HEK293 (cell line): Measurements from ENCODE around the gene SPATA12.

Experiments used
- GFI1B ChIP-seq: fragments of 450-650 bp; formaldehyde crosslinking; IDR thresholded peaks from 2 replicates; pipeline ENCODE4 v1.5.1; 2016; ENCODE audit warnings: missing biosample characterization, missing genetic modification characterization
- HOXD13 ChIP-seq: sonication (generic); formaldehyde crosslinking; IDR thresholded peaks from 2 replicates; pipeline ENCODE4 v1.8.0; 2022; ENCODE audit warnings: missing genetic modification reagents, borderline replicate concordance
- IKZF3 ChIP-seq: fragments of 450-650 bp; IDR thresholded peaks from 2 replicates; pipeline ENCODE4 v1.5.0; 2018; ENCODE audit warnings: missing biosample characterization, mild to moderate bottlenecking, missing genetic modification characterization, moderate library complexity
- KLF9 ChIP-seq: fragments of 450-650 bp; formaldehyde crosslinking; IDR thresholded peaks from 2 replicates; pipeline ENCODE4 v1.5.1; 2016; ENCODE audit warnings: missing biosample characterization, missing genetic modification characterization, low read depth
- YY1 ChIP-seq: fragments of 450-650 bp; formaldehyde crosslinking; IDR thresholded peaks from 2 replicates; pipeline ENCODE4 v1.5.1; 2018; ENCODE audit warnings: missing biosample characterization, missing genetic modification characterization
- ZFP3 ChIP-seq: fragments of 450-650 bp; formaldehyde crosslinking; IDR thresholded peaks from 2 replicates; pipeline ENCODE4 v1.5.1; 2016; ENCODE audit warnings: low read depth, missing biosample characterization, missing genetic modification characterization
- ZNF133 ChIP-seq: fragments of 450-650 bp; formaldehyde crosslinking; IDR thresholded peaks from 2 replicates; pipeline ENCODE4 v1.5.1; 2016; ENCODE audit warnings: missing biosample characterization, missing genetic modification characterization
- ZNF146 ChIP-seq: fragments of 450-650 bp; formaldehyde crosslinking; IDR thresholded peaks from 2 replicates; pipeline ENCODE4 v1.5.1; 2016; ENCODE audit warnings: missing biosample characterization, missing genetic modification characterization
- ZNF174 ChIP-seq: fragments of 450-650 bp; formaldehyde crosslinking; IDR thresholded peaks from 2 replicates; pipeline ENCODE4 v1.5.0; 2017; ENCODE audit warnings: missing biosample characterization, mild to moderate bottlenecking, missing genetic modification characterization
- ZNF223 ChIP-seq: fragments of 450-650 bp; formaldehyde crosslinking; IDR thresholded peaks from 2 replicates; pipeline ENCODE4 v1.5.1; 2016; ENCODE audit warnings: missing biosample characterization, missing genetic modification characterization
- ZNF324 ChIP-seq: fragments of 450-650 bp; formaldehyde crosslinking; IDR thresholded peaks from 2 replicates; pipeline ENCODE4 v1.5.1; 2016; ENCODE audit warnings: missing biosample characterization, missing genetic modification characterization
- ZNF366 ChIP-seq: fragments of 450-650 bp; formaldehyde crosslinking; conservative IDR thresholded peaks from 2 replicates; pipeline ENCODE4 v1.5.1; 2016; ENCODE audit warnings: missing biosample characterization, missing genetic modification characterization
- ZNF416 ChIP-seq: fragments of 450-650 bp; formaldehyde crosslinking; IDR thresholded peaks from 2 replicates; pipeline ENCODE4 v1.5.1; 2016; ENCODE audit warnings: missing biosample characterization, missing genetic modification characterization
- ZNF529 ChIP-seq: fragments of 450-650 bp; formaldehyde crosslinking; IDR thresholded peaks from 2 replicates; pipeline ENCODE4 v1.5.1; 2017; ENCODE audit warnings: missing genetic modification characterization, missing biosample characterization; ENCODE audit not compliant: insufficient replicate concordance
- ZNF558 ChIP-seq: fragments of 450-650 bp; formaldehyde crosslinking; IDR thresholded peaks from 2 replicates; pipeline ENCODE4 v1.5.1; 2016; ENCODE audit warnings: missing biosample characterization, missing genetic modification characterization
- ZNF585B ChIP-seq: fragments of 450-650 bp; formaldehyde crosslinking; IDR thresholded peaks from 2 replicates; pipeline ENCODE4 v1.5.1; 2016; ENCODE audit warnings: missing biosample characterization, missing genetic modification characterization
- ZNF600 ChIP-seq: fragments of 450-650 bp; formaldehyde crosslinking; IDR thresholded peaks from 2 replicates; pipeline ENCODE4 v1.5.1; 2016; ENCODE audit warnings: missing biosample characterization, missing genetic modification characterization
- ZNF658 ChIP-seq: fragments of 450-650 bp; formaldehyde crosslinking; IDR thresholded peaks from 2 replicates; pipeline ENCODE4; 2016; ENCODE audit warnings: missing biosample characterization, missing genetic modification characterization
- ZNF76 ChIP-seq: fragments of 450-650 bp; formaldehyde crosslinking; IDR thresholded peaks from 2 replicates; pipeline ENCODE4; 2016; ENCODE audit warnings: low read depth, missing biosample characterization, missing genetic modification characterization, borderline replicate concordance
- TF ChIP-seq, protein P1 (sequence below): fragments of 450-650 bp; formaldehyde crosslinking; IDR thresholded peaks from 2 replicates; pipeline ENCODE4 v1.5.1; 2016; ENCODE audit warnings: missing biosample characterization, missing genetic modification characterization, low read depth
- TF ChIP-seq, protein P2 (sequence below): fragments of 450-650 bp; formaldehyde crosslinking; IDR thresholded peaks from 2 replicates; pipeline ENCODE4 v1.5.1; 2017; ENCODE audit warnings: missing biosample characterization, missing genetic modification characterization
- TF ChIP-seq, protein P3 (sequence below): fragments of 450-650 bp; formaldehyde crosslinking; IDR thresholded peaks from 2 replicates; pipeline ENCODE4 v1.5.1; 2017; ENCODE audit warnings: missing biosample characterization, missing genetic modification characterization
- TF ChIP-seq, protein P4 (sequence below): fragments of 450-650 bp; formaldehyde crosslinking; IDR thresholded peaks from 2 replicates; pipeline ENCODE4 v1.5.1; 2016; ENCODE audit warnings: missing biosample characterization, missing genetic modification characterization
- TF ChIP-seq, protein P5 (sequence below): fragments of 450-650 bp; formaldehyde crosslinking; IDR thresholded peaks from 2 replicates; pipeline ENCODE4 v1.5.1; 2017; ENCODE audit warnings: missing biosample characterization, missing genetic modification characterization
- TF ChIP-seq, protein P6 (sequence below): fragments of 450-650 bp; formaldehyde crosslinking; IDR thresholded peaks from 2 replicates; pipeline ENCODE4 v1.5.1; 2016; ENCODE audit warnings: missing biosample characterization, missing genetic modification characterization

The SPATA12 gene

DNA sequence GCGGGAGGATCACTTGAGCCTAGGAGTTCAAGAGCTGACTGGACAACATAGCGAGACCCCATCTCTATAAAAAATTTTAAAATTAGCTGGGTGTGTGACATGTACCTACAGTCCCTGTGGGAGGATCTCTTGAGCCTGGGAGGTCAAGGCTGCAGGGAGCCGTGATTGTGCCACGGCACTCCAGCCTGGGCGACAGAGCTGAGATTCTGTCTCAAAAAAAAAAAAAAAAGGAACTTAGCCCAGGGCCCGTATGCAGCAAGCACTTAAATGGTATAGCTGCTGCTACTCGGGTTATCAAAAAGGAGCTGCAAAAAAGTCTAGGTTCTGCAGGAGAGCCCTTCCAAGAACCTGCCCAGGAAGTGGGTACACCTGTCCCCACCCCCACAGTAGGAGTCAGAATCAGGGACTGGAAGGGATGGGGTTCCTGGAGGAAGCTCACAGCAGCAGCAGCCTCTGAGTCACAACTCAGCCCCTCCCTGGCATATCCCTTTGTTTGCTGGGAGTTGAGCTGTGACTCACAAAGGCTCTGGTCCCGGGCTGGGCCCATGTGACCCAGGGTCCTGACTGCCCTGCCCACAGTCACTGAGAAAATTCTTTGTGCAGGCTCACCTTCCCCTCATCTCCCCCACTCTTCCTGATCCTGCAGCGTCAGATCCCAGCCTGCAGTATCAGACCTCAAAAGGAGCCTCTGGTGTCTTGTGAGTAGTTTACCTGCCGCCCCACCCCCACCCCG, at the start of gene SPATA12 (continued):
- TF ChIP-seq, protein P1, sequence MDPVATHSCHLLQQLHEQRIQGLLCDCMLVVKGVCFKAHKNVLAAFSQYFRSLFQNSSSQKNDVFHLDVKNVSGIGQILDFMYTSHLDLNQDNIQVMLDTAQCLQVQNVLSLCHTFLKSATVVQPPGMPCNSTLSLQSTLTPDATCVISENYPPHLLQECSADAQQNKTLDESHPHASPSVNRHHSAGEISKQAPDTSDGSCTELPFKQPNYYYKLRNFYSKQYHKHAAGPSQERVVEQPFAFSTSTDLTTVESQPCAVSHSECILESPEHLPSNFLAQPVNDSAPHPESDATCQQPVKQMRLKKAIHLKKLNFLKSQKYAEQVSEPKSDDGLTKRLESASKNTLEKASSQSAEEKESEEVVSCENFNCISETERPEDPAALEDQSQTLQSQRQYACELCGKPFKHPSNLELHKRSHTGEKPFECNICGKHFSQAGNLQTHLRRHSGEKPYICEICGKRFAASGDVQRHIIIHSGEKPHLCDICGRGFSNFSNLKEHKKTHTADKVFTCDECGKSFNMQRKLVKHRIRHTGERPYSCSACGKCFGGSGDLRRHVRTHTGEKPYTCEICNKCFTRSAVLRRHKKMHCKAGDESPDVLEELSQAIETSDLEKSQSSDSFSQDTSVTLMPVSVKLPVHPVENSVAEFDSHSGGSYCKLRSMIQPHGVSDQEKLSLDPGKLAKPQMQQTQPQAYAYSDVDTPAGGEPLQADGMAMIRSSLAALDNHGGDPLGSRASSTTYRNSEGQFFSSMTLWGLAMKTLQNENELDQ: no peak
- peak; percentile 85 for TF ChIP-seq ZNF600 (tag by site-specific recombination)
- TF ChIP-seq IKZF3 (tag by site-specific recombination): peak; percentile 71
- no peak for TF ChIP-seq ZFP3 (tag by site-specific recombination)
- TF ChIP-seq KLF9 (tag by site-specific recombination): no peak
- TF ChIP-seq ZNF558 (tag by site-specific recombination): no peak
- TF ChIP-seq ZNF76 (tag by site-specific recombination): no peak
- TF ChIP-seq, protein P2, sequence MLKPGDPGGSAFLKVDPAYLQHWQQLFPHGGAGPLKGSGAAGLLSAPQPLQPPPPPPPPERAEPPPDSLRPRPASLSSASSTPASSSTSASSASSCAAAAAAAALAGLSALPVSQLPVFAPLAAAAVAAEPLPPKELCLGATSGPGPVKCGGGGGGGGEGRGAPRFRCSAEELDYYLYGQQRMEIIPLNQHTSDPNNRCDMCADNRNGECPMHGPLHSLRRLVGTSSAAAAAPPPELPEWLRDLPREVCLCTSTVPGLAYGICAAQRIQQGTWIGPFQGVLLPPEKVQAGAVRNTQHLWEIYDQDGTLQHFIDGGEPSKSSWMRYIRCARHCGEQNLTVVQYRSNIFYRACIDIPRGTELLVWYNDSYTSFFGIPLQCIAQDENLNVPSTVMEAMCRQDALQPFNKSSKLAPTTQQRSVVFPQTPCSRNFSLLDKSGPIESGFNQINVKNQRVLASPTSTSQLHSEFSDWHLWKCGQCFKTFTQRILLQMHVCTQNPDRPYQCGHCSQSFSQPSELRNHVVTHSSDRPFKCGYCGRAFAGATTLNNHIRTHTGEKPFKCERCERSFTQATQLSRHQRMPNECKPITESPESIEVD (tag by site-specific recombination): no peak
- no peak for TF ChIP-seq ZNF658 (tag by site-specific recombination)
- TF ChIP-seq, protein P3, sequence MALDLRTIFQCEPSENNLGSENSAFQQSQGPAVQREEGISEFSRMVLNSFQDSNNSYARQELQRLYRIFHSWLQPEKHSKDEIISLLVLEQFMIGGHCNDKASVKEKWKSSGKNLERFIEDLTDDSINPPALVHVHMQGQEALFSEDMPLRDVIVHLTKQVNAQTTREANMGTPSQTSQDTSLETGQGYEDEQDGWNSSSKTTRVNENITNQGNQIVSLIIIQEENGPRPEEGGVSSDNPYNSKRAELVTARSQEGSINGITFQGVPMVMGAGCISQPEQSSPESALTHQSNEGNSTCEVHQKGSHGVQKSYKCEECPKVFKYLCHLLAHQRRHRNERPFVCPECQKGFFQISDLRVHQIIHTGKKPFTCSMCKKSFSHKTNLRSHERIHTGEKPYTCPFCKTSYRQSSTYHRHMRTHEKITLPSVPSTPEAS (tag by site-specific recombination): 0 out of 2 replicates have a peak, but pooled peaks have one; percentile 34
- no peak for TF ChIP-seq ZNF324 (tag by site-specific recombination)
- TF ChIP-seq ZNF223 (tag by site-specific recombination): no peak
- TF ChIP-seq GFI1B (tag by site-specific recombination): no peak
- TF ChIP-seq, protein P4, sequence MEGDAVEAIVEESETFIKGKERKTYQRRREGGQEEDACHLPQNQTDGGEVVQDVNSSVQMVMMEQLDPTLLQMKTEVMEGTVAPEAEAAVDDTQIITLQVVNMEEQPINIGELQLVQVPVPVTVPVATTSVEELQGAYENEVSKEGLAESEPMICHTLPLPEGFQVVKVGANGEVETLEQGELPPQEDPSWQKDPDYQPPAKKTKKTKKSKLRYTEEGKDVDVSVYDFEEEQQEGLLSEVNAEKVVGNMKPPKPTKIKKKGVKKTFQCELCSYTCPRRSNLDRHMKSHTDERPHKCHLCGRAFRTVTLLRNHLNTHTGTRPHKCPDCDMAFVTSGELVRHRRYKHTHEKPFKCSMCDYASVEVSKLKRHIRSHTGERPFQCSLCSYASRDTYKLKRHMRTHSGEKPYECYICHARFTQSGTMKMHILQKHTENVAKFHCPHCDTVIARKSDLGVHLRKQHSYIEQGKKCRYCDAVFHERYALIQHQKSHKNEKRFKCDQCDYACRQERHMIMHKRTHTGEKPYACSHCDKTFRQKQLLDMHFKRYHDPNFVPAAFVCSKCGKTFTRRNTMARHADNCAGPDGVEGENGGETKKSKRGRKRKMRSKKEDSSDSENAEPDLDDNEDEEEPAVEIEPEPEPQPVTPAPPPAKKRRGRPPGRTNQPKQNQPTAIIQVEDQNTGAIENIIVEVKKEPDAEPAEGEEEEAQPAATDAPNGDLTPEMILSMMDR (tag by site-specific recombination): no peak
- TF ChIP-seq ZNF133 (tag by site-specific recombination): no peak
- no peak for TF ChIP-seq ZNF416 (tag by site-specific recombination)
- no peak for TF ChIP-seq ZNF529 (tag by site-specific recombination)
- no peak for TF ChIP-seq ZNF585B (tag by site-specific recombination)
- TF ChIP-seq ZNF146 (tag by site-specific recombination): no peak
- no peak for TF ChIP-seq HOXD13 (CRISPR knock-in tag)
- TF ChIP-seq ZNF366 (tag by site-specific recombination): 0 out of 2 replicates have a peak, but pooled peaks have one; percentile 34
- no peak for TF ChIP-seq YY1 (tag by site-specific recombination)
- TF ChIP-seq, protein P5, sequence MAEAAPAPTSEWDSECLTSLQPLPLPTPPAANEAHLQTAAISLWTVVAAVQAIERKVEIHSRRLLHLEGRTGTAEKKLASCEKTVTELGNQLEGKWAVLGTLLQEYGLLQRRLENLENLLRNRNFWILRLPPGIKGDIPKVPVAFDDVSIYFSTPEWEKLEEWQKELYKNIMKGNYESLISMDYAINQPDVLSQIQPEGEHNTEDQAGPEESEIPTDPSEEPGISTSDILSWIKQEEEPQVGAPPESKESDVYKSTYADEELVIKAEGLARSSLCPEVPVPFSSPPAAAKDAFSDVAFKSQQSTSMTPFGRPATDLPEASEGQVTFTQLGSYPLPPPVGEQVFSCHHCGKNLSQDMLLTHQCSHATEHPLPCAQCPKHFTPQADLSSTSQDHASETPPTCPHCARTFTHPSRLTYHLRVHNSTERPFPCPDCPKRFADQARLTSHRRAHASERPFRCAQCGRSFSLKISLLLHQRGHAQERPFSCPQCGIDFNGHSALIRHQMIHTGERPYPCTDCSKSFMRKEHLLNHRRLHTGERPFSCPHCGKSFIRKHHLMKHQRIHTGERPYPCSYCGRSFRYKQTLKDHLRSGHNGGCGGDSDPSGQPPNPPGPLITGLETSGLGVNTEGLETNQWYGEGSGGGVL (tag by site-specific recombination): no peak
- TF ChIP-seq, protein P6, sequence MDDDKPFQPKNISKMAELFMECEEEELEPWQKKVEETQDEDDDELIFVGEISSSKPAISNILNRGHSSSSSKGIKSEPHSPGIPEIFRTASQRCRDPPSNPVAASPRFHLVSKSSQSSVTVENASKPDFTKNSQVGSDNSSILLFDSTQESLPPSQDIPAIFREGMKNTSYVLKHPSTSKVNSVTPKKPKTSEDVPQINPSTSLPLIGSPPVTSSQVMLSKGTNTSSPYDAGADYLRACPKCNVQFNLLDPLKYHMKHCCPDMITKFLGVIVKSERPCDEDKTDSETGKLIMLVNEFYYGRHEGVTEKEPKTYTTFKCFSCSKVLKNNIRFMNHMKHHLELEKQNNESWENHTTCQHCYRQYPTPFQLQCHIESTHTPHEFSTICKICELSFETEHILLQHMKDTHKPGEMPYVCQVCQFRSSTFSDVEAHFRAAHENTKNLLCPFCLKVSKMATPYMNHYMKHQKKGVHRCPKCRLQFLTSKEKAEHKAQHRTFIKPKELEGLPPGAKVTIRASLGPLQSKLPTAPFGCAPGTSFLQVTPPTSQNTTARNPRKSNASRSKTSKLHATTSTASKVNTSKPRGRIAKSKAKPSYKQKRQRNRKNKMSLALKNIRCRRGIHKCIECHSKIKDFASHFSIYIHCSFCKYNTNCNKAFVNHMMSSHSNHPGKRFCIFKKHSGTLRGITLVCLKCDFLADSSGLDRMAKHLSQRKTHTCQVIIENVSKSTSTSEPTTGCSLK: no peak
- TF ChIP-seq ZNF174 (tag by site-specific recombination): no peak
